NCI-H146 treated with DMSO at 0.1 percent for 48 hours (cell line): Measurements from ENCODE around the gene GARIN5A.
"Not testable (repeated sequence)": the region's sequence is repeated elsewhere in the genome, so short reads cannot be mapped to it uniquely, and the experiment has no call there.

Experiments
- DNase-seq: peaks from one replicate; lab custom pipeline; 2025; ENCODE audit not compliant: unreplicated experiment; lab: John Stamatoyannopoulos, UW

Gene GARIN5A

GRCh38 chr19:50465986-50466705 lies 10.5 kb downstream of the GARIN5A start:
- peak; percentile 49 for DNase-seq

GRCh38 chr19:50465000-50465399 lies 11.6 kb downstream of the GARIN5A start:
- DNase-seq = no peak

- no peak for DNase-seq
These were observed 12.3 kb downstream of the GARIN5A start for GRCh38 chr19:50464348-50464747.

GRCh38 chr19:50462970-50463369 lies 13.7 kb downstream of the GARIN5A start:
- DNase-seq = no peak

GRCh38 chr19:50461066-50461875 lies 15.4 kb downstream of the GARIN5A start:
- DNase-seq = peak; percentile 74

- no peak for DNase-seq
These were observed 16.4 kb downstream of the GARIN5A start for GRCh38 chr19:50460161-50460765.

GRCh38 chr19:50459638-50460037 lies 17.0 kb downstream of the GARIN5A start:
- no peak for DNase-seq

GRCh38 chr19:50459067-50459456 lies 17.6 kb downstream of the GARIN5A start:
- no peak for DNase-seq

- DNase-seq = no peak
These were observed 18.1 kb downstream of the GARIN5A start for GRCh38 chr19:50458396-50459066.

GRCh38 chr19:50457300-50457699 lies 19.3 kb downstream of the GARIN5A start:
- DNase-seq = no peak

GRCh38 chr19:50455992-50456391 lies 20.7 kb downstream of the GARIN5A start:
- no peak for DNase-seq

- no peak for DNase-seq
These were observed 23.4 kb downstream of the GARIN5A start for GRCh38 chr19:50453243-50453642.

- DNase-seq = no peak
These were observed 25.5 kb downstream of the GARIN5A start for GRCh38 chr19:50451223-50451534.

GRCh38 chr19:50450369-50451222 lies 26.1 kb downstream of the GARIN5A start:
- no peak for DNase-seq

GRCh38 chr19:50449236-50449899 lies 27.3 kb downstream of the GARIN5A start:
- DNase-seq = peak; percentile 44

GRCh38 chr19:50447750-50448149 lies 28.9 kb downstream of the GARIN5A start:
- no peak for DNase-seq

- no peak for DNase-seq
These were observed 29.6 kb downstream of the GARIN5A start for GRCh38 chr19:50447053-50447452.

- no peak for DNase-seq
These were observed 32.6 kb downstream of the GARIN5A start for GRCh38 chr19:50444059-50444458.

GRCh38 chr19:50439130-50439529 lies 37.5 kb downstream of the GARIN5A start:
- DNase-seq = not testable (repeated sequence)

- DNase-seq = no peak
These were observed 38.7 kb downstream of the GARIN5A start for GRCh38 chr19:50437862-50438449.
